GM12878 (cell line): ENCODE measurements around the gene INO80E. TPM values are rescaled to one million over a fixed set of nuclear protein-coding genes. Genes with fewer than 3 reads are reported as not detected.

ENCODE experiments used
- ATAC-seq: fragments of 200-7000 bp; cut with Tn5 transposase; 3 replicates; pipeline ENCODE4 v1.9.1; 2020; ENCODE audit warnings: mild to moderate bottlenecking, moderate library complexity
- BruUV-seq: library from RNA; stranded (reverse); fragments of 400-500 nt; replicated peaks from 2 replicates; lab custom pipeline; 2021; lab: Mats Ljungman, UMichigan
- CTCF ChIA-PET: fragments of 300-600 bp; sonication (Branson Sonifier 250); formaldehyde crosslinking; extraction: SDS; loops from one replicate; lab custom pipeline; 2021; ENCODE audit warnings: inconsistent platforms; lab: Yijun Ruan, JAX
- POLR2A ChIA-PET: fragments of 350-600 bp; formaldehyde crosslinking; extraction: SDS; loops from one replicate; lab custom pipeline; 2021; ENCODE audit warnings: inconsistent platforms; lab: Charles Lee
- RAD21 ChIA-PET: fragments of 300-600 bp; sonication (Branson Sonifier 250); formaldehyde crosslinking; loops from one replicate; lab custom pipeline; 2023; ENCODE audit warnings: antibody characterized with exemption; ENCODE audit not compliant: unreplicated experiment; lab: Charles Lee
- SMC1A ChIA-PET: fragments of 300-600 bp; sonication (Branson Sonifier 250); formaldehyde crosslinking; loops from one replicate; lab custom pipeline; 2023; ENCODE audit not compliant: unreplicated experiment, uncharacterized antibody; lab: Charles Lee
- DNase-seq: peaks from one replicate; pipeline ENCODE4 v3.0.0-alpha.2; 2011; ENCODE audit warnings: low read depth, low spot score
- FAIRE-seq: peaks from 3 replicates; lab custom pipeline; 2011; peaks lifted over from hg19 to GRCh38; lab: Jason Lieb, UNC
- H2AFZ ChIP-seq: 2 replicates; pipeline ENCODE4 v1.6.0; 2011; ENCODE audit warnings: low read depth, low read length, control low read depth; ENCODE audit not compliant: control insufficient read depth
- H3K27ac ChIP-seq: 2 replicates; pipeline ENCODE4 v1.5.1; 2011; ENCODE audit warnings: control low read depth; ENCODE audit not compliant: control insufficient read depth, insufficient read depth
- H3K27me3 ChIP-seq, 2 experiments: replicated peaks in 1 of 2; 2 replicates each; pipeline versions ENCODE4 v1.6.0 to v1.6.1; 2011; ENCODE audit warnings: low read length in 1 of 2; ENCODE audit not compliant: control insufficient read depth in 2 of 2, insufficient read depth in 2 of 2
- H3K36me3 ChIP-seq, 2 experiments: 2 replicates each; pipeline ENCODE4 v1.5.1; 2011; ENCODE audit warnings: low read length in 1 of 2; ENCODE audit not compliant: control insufficient read depth in 2 of 2, insufficient read depth in 2 of 2
- H3K4me1 ChIP-seq: 2 replicates; pipeline ENCODE4 v1.6.1; 2011; ENCODE audit warnings: mild to moderate bottlenecking, low read length, moderate library complexity, mixed read lengths; ENCODE audit not compliant: control insufficient read depth, insufficient read depth
- H3K4me2 ChIP-seq: 2 replicates; pipeline ENCODE4 v1.6.0; 2011; ENCODE audit warnings: control low read depth; ENCODE audit not compliant: control insufficient read depth, insufficient read depth
- H3K4me3 ChIP-seq: fragments of 200-600 bp; sonication (generic); 2 replicates; pipeline ENCODE4 v1.5.1; 2016
- H3K79me2 ChIP-seq: 2 replicates; pipeline ENCODE4 v1.6.0; 2011; ENCODE audit warnings: low read length; ENCODE audit not compliant: control insufficient read depth, insufficient read depth
- H3K9ac ChIP-seq: 2 replicates; pipeline ENCODE4 v1.8.0; 2011; ENCODE audit warnings: low read length, control low read depth, mixed read lengths; ENCODE audit not compliant: control insufficient read depth, insufficient read depth
- H3K9me3 ChIP-seq: replicated peaks from 3 replicates; pipeline ENCODE4 v1.5.1; 2011; ENCODE audit warnings: mild to moderate bottlenecking, low read length; ENCODE audit not compliant: control insufficient read depth, insufficient read depth
- H4K20me1 ChIP-seq: 2 replicates; pipeline ENCODE4 v1.6.0; 2011; ENCODE audit not compliant: control insufficient read depth, insufficient read depth
- ATF3 ChIP-seq: IDR thresholded peaks from 2 replicates; pipeline ENCODE4 v1.6.1; 2011; ENCODE audit warnings: low read depth, mild to moderate bottlenecking, low read length, moderate library complexity, borderline replicate concordance; ENCODE audit errors: extremely low read depth
- CTCF ChIP-seq, 3 experiments: IDR thresholded peaks in 2 of 3; conservative IDR thresholded peaks in 1 of 3; 2 replicates each; pipeline ENCODE4 v1.5.1; 2011; ENCODE audit warnings: low read depth in 3 of 3, low read length in 3 of 3, mild to moderate bottlenecking in 3 of 3, control low read depth in 2 of 3, moderate library complexity in 2 of 3, inconsistent platforms in 1 of 3, mixed read lengths in 1 of 3; ENCODE audit not compliant: control insufficient read depth in 2 of 3, insufficient read depth in 1 of 3; ENCODE audit errors: extremely low read depth in 1 of 3
- HDAC6 ChIP-seq: fragments of 200-600 bp; sonication (generic); IDR thresholded peaks from one replicate; pipeline ENCODE4 v1.8.0; 2017; ENCODE audit warnings: antibody characterized with exemption; ENCODE audit not compliant: unreplicated experiment
- KAT2A ChIP-seq: conservative IDR thresholded peaks from 2 replicates; pipeline ENCODE4 v1.6.1; 2011; ENCODE audit warnings: low read depth, low read length; ENCODE audit not compliant: control insufficient read depth
- MEF2B ChIP-seq: fragments of 450-650 bp; IDR thresholded peaks from 2 replicates; pipeline ENCODE4 v1.6.1; 2018; ENCODE audit warnings: mild to moderate bottlenecking, moderate library complexity; ENCODE audit not compliant: partially characterized antibody, poor library complexity, severe bottlenecking
- NFYA ChIP-seq: IDR thresholded peaks from 2 replicates; pipeline ENCODE4 v1.6.1; 2011; ENCODE audit warnings: low read depth, mild to moderate bottlenecking, low read length, improper control_type of control experiment, borderline replicate concordance
- PBX3 ChIP-seq: IDR thresholded peaks from 2 replicates; pipeline ENCODE4 v1.6.1; 2011; ENCODE audit warnings: mild to moderate bottlenecking, low read depth, low read length, moderate library complexity; ENCODE audit not compliant: insufficient replicate concordance
- PRDM15 ChIP-seq: fragments of 450-650 bp; formaldehyde crosslinking; IDR thresholded peaks from 2 replicates; pipeline ENCODE4 v1.4.0; 2020; ENCODE audit warnings: mild to moderate bottlenecking, moderate library complexity
- YY1 ChIP-seq: IDR thresholded peaks from 2 replicates; pipeline ENCODE4 v1.6.1; 2011; ENCODE audit warnings: low read depth, mild to moderate bottlenecking, low read length
- ZSCAN29 ChIP-seq: fragments of 450-650 bp; IDR thresholded peaks from 2 replicates; pipeline ENCODE4 v1.6.1; 2017; ENCODE audit warnings: mild to moderate bottlenecking, moderate library complexity
- WGBS: methylation state at CpG from one replicate; pipeline ENCODE4 v1.1.6; 2016; ENCODE audit warnings: low lambda C conversion rate; ENCODE audit not compliant: insufficient replicate concordance, insufficient coverage; ENCODE audit errors: missing lambda C conversion rate; 5-methylcytosine and 5-hydroxymethylcytosine counted together
- in situ Hi-C: fragments of 300-500 bp; cut with MboI; formaldehyde crosslinking; loops from 9 replicates; pipeline ENCODE4 v1.14.3; 2018; ENCODE audit warnings: mixed read lengths
- intact Hi-C: fragments of 100-400 bp; cut with micrococcal nuclease; formaldehyde crosslinking; loops from one replicate; pipeline ENCODE4 v1.14.2; 2022; ENCODE audit not compliant: unreplicated experiment
- polyA plus RNA-seq, 11 experiments: library from polyadenylated mRNA; depleted of rRNA in 4 of 11; unstranded in 6 of 11; stranded (reverse) in 5 of 11; fragments of >200 nt; fragmentation: Nextera tagmentation in 4 of 11; fragmentation: Illumina TruSeq in 1 of 11; extraction: Ambion mirVana in 4 of 11; extraction: Trizol in 1 of 11; gene quantifications; 1 replicate in 1 of 11; 2 replicates in 10 of 11; pipeline versions ENCODE4 v1.2.1 to v1.2.3, GENCODE V29; 2011 to 2016; ENCODE audit warnings: inconsistent platforms in 2 of 11, missing spikeins in 2 of 11, low read depth in 1 of 11
- total RNA-seq, 4 experiments: library from RNA; depleted of rRNA in 3 of 4; stranded (reverse); fragments of >200 nt in 3 of 4; fragmentation: Illumina TruSeq in 1 of 4; extraction: Trizol in 1 of 4; gene quantifications; 2 replicates each; pipeline versions ENCODE4 v1.2.1 to v1.2.3, GENCODE V29; 2013 to 2021

Gene INO80E
- total and polyA plus RNA-seq, 10 of the 15 experiments (the other 5 are each of a cell fraction or from before 2014, with no cell fraction given) = 0.39 to 74.0 (median 33.0) TPM

- FAIRE-seq = no peak
- Histone ChIP-seq H3K4me1 (peaks cover 2% of the 10 kb centered on the region; the same call in 1 of the 2 replicates), H3K9ac (no peak overlapping the region), H3K36me3 (no peaks in the 10 kb centered on the region), H3K4me2 (no peak overlapping the region), H3K4me3 (no peak overlapping the region), H3K79me2 (peaks cover 4% of the 10 kb centered on the region; the same call in 1 of the 2 replicates), H3K27me3 (no peaks in the 10 kb centered on the region), H4K20me1 (no peaks in the 10 kb centered on the region), H2AFZ (no peak overlapping the region), H3K9me3 (no peaks in the 10 kb centered on the region), H3K27ac (no peak overlapping the region)
- ChIA-PET SMC1A (no interaction called here), CTCF (no interaction called here), RAD21 (no interaction called here), POLR2A (no interaction called here)
- DNase-seq = no peak
- TF ChIP-seq ATF3 = no peak
- no peak for TF ChIP-seq CTCF (IDR thresholded peaks at IDR 0.05 in 2 of 3, conservative IDR thresholded peaks at IDR 0.05 in 1 of 3; ENCODE audit: control insufficient read depth in 2 of 3, extremely low read depth in 1 of 3, insufficient read depth in 1 of 3, low read depth in 3 of 3, low read length in 3 of 3)
- TF ChIP-seq KAT2A = no peak
- no peak for TF ChIP-seq ZSCAN29
- no TSS peak for BruUV-seq
- no peak for ATAC-seq
- intact Hi-C loops = no loop called here
- in situ Hi-C loops = no loop called here
- WGBS = 57% methylated on average over 5 of the region's 5 CpGs
These were observed 37.3 kb upstream of the INO80E start for GRCh38 chr16:29958756-29959155.

DNA sequence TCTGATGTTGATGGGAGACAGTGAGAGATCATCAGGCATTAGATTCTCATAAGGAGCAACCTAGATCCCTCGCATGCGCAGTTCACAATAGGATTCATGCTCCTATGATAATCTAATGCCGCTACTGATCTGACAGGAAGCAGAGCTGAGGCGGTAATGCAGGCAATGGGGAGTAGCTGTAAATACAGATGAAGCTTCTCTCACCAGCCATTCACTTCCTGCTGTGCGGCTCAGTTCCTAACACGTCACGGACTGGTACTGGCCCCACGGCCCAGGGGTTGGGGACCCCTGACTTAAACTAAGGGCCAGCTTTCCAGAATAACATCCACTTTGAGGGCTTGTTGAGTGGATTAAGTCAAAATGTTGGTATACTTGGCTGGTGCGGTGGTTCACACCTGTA, 36.7 kb upstream of the INO80E start:
- Histone ChIP-seq H3K4me3 (no peak overlapping the region), H3K4me2 (no peak overlapping the region), H3K36me3 (no peaks in the 10 kb centered on the region), H3K79me2 (peaks cover 4% of the 10 kb centered on the region; the same call in 1 of the 2 replicates), H2AFZ (no peak overlapping the region), H3K9me3 (no peaks in the 10 kb centered on the region), H3K4me1 (peaks cover 2% of the 10 kb centered on the region; the same call in 1 of the 2 replicates), H3K27ac (no peak overlapping the region), H4K20me1 (no peaks in the 10 kb centered on the region), H3K27me3 (no peaks in the 10 kb centered on the region), H3K9ac (no peak overlapping the region)
- BruUV-seq = no TSS peak
- in situ Hi-C loops = no loop called here
- ChIA-PET POLR2A (no interaction called here), SMC1A (no interaction called here), CTCF (no interaction called here), RAD21 (no interaction called here)
- ATAC-seq = no peak
- FAIRE-seq = no peak
- intact Hi-C loops = no loop called here
- WGBS = 86% methylated on average over 9 of the region's 9 CpGs
- no peak for DNase-seq
- TF ChIP-seq HDAC6 (no peak), PBX3 (no peak), PRDM15 (no peak), MEF2B (no peak), YY1 (no peak), NFYA (no peak)
